HEK293 (cell line): ENCODE results near the gene MGLL.

Source experiments
- GLI4 ChIP-seq: fragments of 450-650 bp; formaldehyde crosslinking; IDR thresholded peaks from 2 replicates; pipeline ENCODE4 v1.5.1; 2016; ENCODE audit warnings: missing biosample characterization, missing genetic modification characterization
- SP3 ChIP-seq: fragments of 450-650 bp; formaldehyde crosslinking; IDR thresholded peaks from 2 replicates; pipeline ENCODE4 v1.5.1; 2016; ENCODE audit warnings: missing biosample characterization, missing genetic modification characterization
- ZBTB8A ChIP-seq: fragments of 450-650 bp; formaldehyde crosslinking; IDR thresholded peaks from 2 replicates; pipeline ENCODE4 v1.5.1; 2016; ENCODE audit warnings: missing biosample characterization, missing genetic modification characterization
- ZNF311 ChIP-seq: fragments of 450-650 bp; formaldehyde crosslinking; IDR thresholded peaks from 2 replicates; pipeline ENCODE4 v1.5.1; 2017; ENCODE audit warnings: missing biosample characterization, missing genetic modification characterization, borderline replicate concordance
- ZNF37A ChIP-seq: fragments of 450-650 bp; IDR thresholded peaks from 2 replicates; pipeline ENCODE4 v1.5.1; 2018; ENCODE audit warnings: missing biosample characterization, missing genetic modification characterization
- ZNF404 ChIP-seq: fragments of 450-650 bp; formaldehyde crosslinking; IDR thresholded peaks from 2 replicates; pipeline ENCODE4 v1.5.1; 2017; ENCODE audit warnings: missing biosample characterization, missing genetic modification characterization
- ZNF416 ChIP-seq: fragments of 450-650 bp; formaldehyde crosslinking; IDR thresholded peaks from 2 replicates; pipeline ENCODE4 v1.5.1; 2016; ENCODE audit warnings: missing biosample characterization, missing genetic modification characterization
- ZNF514 ChIP-seq: fragments of 450-650 bp; formaldehyde crosslinking; IDR thresholded peaks from 2 replicates; pipeline ENCODE4 v1.5.1; 2016; ENCODE audit warnings: missing biosample characterization, missing genetic modification characterization
- ZNF548 ChIP-seq: fragments of 450-650 bp; formaldehyde crosslinking; IDR thresholded peaks from 2 replicates; pipeline ENCODE4 v1.5.1; 2016; ENCODE audit warnings: missing biosample characterization, missing genetic modification characterization
- ZNF624 ChIP-seq: fragments of 450-650 bp; formaldehyde crosslinking; IDR thresholded peaks from 2 replicates; pipeline ENCODE4 v1.5.1; 2017; ENCODE audit warnings: missing biosample characterization, missing genetic modification characterization
- ZNF658 ChIP-seq: fragments of 450-650 bp; formaldehyde crosslinking; IDR thresholded peaks from 2 replicates; pipeline ENCODE4; 2016; ENCODE audit warnings: missing biosample characterization, missing genetic modification characterization
- TF ChIP-seq, protein P1 (sequence below): fragments of 450-650 bp; formaldehyde crosslinking; conservative IDR thresholded peaks from 2 replicates; pipeline ENCODE4 v1.5.1; 2016; ENCODE audit warnings: low read depth, missing biosample characterization, missing genetic modification characterization
- TF ChIP-seq, protein P2 (sequence below): fragments of 450-650 bp; formaldehyde crosslinking; IDR thresholded peaks from 2 replicates; pipeline ENCODE4 v1.5.1; 2017; ENCODE audit warnings: missing biosample characterization, mild to moderate bottlenecking, missing genetic modification characterization, moderate library complexity
- TF ChIP-seq, protein P3 (sequence below): fragments of 450-650 bp; formaldehyde crosslinking; IDR thresholded peaks from 2 replicates; pipeline ENCODE4 v1.5.1; 2016; ENCODE audit warnings: missing biosample characterization, missing genetic modification characterization
- TF ChIP-seq, protein P4 (sequence below): fragments of 450-650 bp; formaldehyde crosslinking; IDR thresholded peaks from 2 replicates; pipeline ENCODE4 v1.5.1; 2017; ENCODE audit warnings: missing biosample characterization, missing genetic modification characterization
- TF ChIP-seq, protein P5 (sequence below): fragments of 450-650 bp; formaldehyde crosslinking; IDR thresholded peaks from 2 replicates; pipeline ENCODE4 v1.5.1; 2017; ENCODE audit warnings: missing biosample characterization, missing genetic modification characterization

MGLL gene

DNA sequence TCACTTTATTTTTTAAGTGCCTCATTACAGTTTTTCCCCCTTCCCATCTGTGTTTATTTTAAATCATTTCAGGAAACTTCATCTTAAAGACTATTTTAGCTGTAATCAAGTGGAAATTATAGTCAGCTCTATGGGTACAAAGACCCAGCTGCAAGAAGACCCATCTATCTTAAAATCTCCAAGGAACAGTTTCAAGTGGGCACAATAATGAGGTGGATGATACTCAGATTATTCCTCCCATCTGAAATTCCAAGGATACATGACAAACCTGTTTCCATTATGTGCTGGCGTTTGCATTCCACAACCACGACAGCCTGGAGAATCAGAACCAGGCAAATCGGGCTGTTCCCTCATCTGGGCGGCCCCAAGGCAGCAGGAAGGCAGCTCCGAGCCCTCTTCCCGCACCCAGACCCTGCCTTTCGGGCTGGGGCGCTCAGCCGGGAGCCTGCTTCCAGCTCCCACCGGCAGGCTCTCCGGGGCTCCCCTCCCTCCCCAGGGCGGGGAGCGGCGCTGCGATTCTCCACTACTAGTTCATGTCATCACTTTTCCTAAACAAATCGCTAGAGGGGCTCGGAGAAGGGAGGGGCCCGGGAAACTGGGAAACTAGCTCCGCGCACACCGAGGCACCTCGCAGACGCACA is at the start of gene MGLL (continued):
- TF ChIP-seq, protein P1, sequence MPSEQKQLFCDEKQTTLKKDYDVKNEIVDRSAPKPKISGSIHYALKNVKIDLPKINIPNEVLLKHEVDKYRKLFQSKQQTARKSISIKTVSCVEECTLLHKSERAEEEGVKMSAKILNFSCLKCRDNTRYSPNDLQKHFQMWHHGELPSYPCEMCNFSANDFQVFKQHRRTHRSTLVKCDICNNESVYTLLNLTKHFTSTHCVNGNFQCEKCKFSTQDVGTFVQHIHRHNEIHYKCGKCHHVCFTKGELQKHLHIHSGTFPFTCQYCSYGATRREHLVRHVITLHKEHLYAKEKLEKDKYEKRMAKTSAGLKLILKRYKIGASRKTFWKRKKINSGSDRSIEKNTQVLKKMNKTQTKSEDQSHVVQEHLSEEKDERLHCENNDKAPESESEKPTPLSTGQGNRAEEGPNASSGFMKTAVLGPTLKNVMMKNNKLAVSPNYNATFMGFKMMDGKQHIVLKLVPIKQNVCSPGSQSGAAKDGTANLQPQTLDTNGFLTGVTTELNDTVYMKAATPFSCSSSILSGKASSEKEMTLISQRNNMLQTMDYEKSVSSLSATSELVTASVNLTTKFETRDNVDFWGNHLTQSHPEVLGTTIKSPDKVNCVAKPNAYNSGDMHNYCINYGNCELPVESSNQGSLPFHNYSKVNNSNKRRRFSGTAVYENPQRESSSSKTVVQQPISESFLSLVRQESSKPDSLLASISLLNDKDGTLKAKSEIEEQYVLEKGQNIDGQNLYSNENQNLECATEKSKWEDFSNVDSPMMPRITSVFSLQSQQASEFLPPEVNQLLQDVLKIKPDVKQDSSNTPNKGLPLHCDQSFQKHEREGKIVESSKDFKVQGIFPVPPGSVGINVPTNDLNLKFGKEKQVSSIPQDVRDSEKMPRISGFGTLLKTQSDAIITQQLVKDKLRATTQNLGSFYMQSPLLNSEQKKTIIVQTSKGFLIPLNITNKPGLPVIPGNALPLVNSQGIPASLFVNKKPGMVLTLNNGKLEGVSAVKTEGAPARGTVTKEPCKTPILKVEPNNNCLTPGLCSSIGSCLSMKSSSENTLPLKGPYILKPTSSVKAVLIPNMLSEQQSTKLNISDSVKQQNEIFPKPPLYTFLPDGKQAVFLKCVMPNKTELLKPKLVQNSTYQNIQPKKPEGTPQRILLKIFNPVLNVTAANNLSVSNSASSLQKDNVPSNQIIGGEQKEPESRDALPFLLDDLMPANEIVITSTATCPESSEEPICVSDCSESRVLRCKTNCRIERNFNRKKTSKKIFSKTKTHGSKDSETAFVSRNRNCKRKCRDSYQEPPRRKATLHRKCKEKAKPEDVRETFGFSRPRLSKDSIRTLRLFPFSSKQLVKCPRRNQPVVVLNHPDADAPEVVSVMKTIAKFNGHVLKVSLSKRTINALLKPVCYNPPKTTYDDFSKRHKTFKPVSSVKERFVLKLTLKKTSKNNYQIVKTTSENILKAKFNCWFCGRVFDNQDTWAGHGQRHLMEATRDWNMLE = no peak
- TF ChIP-seq ZNF514 (tag by site-specific recombination) (no peak), SP3 (no peak), ZNF311 (tag by site-specific recombination) (no peak), ZNF404 (tag by site-specific recombination) (no peak), ZNF624 (tag by site-specific recombination) (no peak), ZNF37A (tag by site-specific recombination) (no peak), ZNF548 (tag by site-specific recombination) (no peak), ZBTB8A (0 out of 2 replicates have a peak, but pooled peaks have one; percentile 12), ZNF416 (tag by site-specific recombination) (no peak), ZNF658 (tag by site-specific recombination) (no peak), GLI4 (no peak)
- TF ChIP-seq, protein P2, sequence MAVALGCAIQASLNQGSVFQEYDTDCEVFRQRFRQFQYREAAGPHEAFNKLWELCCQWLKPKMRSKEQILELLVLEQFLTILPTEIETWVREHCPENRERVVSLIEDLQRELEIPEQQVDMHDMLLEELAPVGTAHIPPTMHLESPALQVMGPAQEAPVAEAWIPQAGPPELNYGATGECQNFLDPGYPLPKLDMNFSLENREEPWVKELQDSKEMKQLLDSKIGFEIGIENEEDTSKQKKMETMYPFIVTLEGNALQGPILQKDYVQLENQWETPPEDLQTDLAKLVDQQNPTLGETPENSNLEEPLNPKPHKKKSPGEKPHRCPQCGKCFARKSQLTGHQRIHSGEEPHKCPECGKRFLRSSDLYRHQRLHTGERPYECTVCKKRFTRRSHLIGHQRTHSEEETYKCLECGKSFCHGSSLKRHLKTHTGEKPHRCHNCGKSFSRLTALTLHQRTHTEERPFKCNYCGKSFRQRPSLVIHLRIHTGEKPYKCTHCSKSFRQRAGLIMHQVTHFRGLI (tag by site-specific recombination) = no peak
- TF ChIP-seq, protein P3, sequence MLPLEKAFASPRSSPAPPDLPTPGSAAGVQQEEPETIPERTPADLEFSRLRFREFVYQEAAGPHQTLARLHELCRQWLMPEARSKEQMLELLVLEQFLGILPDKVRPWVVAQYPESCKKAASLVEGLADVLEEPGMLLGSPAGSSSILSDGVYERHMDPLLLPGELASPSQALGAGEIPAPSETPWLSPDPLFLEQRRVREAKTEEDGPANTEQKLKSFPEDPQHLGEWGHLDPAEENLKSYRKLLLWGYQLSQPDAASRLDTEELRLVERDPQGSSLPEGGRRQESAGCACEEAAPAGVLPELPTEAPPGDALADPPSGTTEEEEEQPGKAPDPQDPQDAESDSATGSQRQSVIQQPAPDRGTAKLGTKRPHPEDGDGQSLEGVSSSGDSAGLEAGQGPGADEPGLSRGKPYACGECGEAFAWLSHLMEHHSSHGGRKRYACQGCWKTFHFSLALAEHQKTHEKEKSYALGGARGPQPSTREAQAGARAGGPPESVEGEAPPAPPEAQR (tag by site-specific recombination) = no peak
- TF ChIP-seq, protein P4, sequence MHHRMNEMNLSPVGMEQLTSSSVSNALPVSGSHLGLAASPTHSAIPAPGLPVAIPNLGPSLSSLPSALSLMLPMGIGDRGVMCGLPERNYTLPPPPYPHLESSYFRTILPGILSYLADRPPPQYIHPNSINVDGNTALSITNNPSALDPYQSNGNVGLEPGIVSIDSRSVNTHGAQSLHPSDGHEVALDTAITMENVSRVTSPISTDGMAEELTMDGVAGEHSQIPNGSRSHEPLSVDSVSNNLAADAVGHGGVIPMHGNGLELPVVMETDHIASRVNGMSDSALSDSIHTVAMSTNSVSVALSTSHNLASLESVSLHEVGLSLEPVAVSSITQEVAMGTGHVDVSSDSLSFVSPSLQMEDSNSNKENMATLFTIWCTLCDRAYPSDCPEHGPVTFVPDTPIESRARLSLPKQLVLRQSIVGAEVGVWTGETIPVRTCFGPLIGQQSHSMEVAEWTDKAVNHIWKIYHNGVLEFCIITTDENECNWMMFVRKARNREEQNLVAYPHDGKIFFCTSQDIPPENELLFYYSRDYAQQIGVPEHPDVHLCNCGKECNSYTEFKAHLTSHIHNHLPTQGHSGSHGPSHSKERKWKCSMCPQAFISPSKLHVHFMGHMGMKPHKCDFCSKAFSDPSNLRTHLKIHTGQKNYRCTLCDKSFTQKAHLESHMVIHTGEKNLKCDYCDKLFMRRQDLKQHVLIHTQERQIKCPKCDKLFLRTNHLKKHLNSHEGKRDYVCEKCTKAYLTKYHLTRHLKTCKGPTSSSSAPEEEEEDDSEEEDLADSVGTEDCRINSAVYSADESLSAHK (tag by site-specific recombination) = 0 out of 2 replicates have a peak, but pooled peaks have one; percentile 21
- TF ChIP-seq, protein P5, sequence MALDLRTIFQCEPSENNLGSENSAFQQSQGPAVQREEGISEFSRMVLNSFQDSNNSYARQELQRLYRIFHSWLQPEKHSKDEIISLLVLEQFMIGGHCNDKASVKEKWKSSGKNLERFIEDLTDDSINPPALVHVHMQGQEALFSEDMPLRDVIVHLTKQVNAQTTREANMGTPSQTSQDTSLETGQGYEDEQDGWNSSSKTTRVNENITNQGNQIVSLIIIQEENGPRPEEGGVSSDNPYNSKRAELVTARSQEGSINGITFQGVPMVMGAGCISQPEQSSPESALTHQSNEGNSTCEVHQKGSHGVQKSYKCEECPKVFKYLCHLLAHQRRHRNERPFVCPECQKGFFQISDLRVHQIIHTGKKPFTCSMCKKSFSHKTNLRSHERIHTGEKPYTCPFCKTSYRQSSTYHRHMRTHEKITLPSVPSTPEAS (tag by site-specific recombination) = no peak
